ENCODE results near the gene IL15RA.
"Not testable (repeated sequence)": the region's sequence is repeated elsewhere in the genome, so short reads cannot be mapped to it uniquely, and the experiment has no call there.

The IL15RA gene

DNA sequence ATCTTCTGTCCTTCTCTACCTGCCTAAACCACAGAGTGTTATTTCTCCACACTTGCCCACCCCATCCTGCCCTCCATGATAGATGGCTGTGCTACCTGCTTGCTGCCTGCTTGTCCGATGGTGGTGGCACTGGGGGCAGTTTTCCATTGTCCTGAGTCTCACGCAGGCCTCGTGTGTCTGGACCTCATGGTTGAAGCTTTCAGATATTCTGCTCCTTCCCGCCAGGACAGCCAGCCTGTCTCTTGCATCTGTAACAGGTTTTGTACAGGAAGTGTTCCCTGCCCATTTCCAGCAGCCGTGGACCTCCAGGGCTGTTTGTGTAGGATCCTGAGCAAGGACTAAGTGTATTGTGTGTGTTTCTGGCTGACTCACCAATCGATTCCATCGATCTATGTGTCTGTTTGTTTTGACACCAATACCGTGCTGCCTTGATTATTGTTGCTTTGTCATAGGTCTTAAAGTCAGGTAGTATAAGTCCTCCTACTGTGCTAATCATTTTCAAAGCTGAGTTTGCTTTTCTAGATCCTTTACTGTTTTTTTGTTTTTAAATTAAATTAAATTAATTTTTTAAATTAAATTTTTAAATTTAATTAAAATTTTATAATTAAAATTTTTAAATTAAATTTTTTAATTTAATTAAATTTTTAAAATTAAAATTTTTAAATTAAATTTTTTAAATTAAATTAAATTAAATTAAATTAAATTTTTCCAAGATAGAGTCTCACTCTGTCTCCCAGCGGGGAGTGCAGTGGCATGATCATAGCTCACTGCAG is 8.5 kb downstream of the IL15RA start:
- DNase-seq: peak; percentile 10

- peak; percentile 15 for DNase-seq
These were observed 9.2 kb downstream of the IL15RA start for GRCh38 chr10:5968037-5968680.

DNA sequence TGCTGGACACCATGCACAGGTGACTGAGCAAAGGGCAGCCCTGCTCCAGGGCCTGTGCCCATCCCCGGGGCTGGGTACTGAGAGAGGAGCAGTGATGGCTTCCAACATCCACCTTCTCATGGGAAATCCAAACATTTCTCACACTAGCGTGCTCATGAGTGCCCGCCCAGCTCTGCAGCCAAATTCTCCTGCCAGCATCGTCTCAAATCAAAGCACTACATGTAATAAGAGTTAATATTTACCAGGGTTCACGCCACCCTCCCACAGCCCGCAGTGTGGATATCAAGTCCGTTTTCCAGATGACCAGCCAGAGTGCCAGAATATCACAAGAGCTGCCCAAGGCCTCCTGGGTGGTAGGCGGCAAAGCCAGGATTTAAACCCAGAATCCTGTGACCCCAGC is 12.1 kb downstream of the IL15RA start:
- no peak for DNase-seq

GRCh38 chr10:5964736-5965135 is 12.6 kb downstream of the IL15RA start:
- no peak for DNase-seq

DNA sequence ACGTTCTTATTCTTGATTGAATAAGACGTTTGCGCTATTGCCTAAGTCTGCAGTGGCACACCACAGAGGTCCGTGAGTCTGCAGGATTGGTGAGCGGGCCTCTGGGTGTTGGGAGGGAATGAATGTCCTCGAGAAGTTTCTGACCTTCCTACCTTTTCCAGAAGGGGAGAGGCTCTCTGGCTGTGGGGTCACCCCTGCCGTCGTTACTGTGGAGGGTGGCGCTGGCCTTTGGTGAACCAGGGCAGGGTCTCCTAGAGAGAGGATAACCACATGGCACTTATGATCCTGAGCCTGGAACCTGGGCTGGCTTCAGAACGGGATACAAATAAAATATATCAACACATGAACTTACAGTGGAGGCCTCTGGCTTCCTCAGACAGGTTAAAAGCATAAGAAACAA is 13.8 kb downstream of the IL15RA start:
- no peak for DNase-seq

- DNase-seq: no peak
These were observed 14.3 kb downstream of the IL15RA start for GRCh38 chr10:5963071-5963470.

DNA sequence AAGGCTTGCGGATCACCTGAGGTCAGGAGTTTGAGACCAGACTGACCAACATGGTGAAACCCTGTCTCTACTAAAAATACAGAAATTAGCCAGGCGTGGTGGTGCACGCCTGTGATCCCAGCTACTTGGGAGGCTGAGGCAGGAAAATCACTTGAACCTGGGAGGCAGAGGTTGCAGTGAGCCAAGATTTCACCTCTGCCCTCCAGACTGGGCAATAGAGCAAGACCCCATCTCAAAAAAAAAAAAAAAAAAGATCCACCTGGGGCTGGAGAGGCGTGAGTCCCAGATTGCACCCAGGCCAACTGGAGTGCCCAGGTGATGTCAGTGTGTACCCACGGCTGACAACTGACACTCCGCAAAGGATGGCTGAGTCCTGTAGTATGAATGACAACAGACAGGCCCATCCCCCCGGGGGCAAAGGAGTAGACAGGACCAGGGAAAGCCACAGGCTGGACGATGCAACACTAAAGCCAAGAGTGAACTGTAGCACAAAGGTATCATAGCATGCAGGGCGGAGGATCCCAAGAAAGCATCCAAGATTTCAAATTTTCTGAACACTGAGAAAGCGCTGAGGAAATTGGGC is 14.9 kb downstream of the IL15RA start:
- not testable (repeated sequence) for DNase-seq

- DNase-seq: no peak
These were observed 15.8 kb downstream of the IL15RA start for GRCh38 chr10:5961405-5962100.

DNA sequence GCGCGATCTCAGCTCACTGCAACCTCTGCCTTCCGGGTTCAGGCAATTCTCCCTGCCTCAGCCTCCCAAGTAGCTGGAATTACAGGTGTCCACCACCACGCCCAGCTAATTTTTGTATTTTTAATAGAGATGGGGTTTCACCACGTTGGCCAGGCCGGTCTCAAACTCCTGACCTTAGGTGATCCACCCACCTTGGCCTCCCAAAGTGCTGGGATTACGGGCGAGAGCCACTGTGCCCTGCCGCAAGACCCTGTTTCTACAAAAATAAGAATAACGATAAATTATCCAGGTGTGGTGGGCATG is 16.4 kb downstream of the IL15RA start:
- not testable (repeated sequence) for DNase-seq

DNA sequence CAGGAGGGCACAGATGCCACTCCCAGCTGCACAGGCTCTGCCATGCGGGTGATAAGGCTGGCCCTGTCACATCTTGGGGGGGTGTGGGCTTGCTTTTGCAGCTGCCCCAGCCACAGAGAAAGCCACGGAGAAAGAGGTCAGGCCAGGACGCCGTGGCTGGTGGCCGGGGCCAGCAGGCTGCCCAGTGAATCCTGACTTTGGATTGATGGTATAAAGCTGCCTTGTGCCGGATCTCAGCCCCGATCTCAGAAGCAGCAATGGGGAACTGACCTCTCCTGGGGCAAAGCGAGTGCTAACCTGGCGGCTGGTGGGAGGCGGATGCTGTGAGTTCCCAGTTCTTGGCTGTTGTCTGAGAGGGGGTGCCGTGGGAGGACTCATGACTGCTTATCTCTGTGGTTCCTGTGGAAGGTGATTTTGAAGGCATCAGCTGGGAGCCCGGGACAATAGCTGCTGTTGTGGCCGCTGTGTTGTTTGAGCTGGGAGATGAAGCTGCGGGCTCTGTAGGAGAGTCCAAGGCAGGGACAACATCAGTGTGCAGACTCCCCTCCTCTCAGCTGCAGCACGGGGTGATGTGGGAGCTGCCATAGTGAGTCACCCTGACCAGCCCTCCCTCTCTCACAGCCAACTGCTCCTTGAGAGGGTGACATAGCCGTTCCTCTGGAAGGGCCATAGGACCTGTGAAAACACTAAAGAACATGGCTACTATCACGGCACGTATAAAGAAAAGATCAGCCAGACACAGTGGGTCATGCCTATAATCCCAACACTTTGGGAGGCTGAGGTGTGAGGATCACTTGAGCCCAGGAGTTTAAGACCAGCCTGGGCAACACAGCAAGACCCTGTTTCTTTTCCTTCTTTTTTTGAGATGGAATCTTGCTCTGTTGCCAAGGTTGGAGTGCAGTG is 17.0 kb downstream of the IL15RA start:
- DNase-seq: no peak

DNA sequence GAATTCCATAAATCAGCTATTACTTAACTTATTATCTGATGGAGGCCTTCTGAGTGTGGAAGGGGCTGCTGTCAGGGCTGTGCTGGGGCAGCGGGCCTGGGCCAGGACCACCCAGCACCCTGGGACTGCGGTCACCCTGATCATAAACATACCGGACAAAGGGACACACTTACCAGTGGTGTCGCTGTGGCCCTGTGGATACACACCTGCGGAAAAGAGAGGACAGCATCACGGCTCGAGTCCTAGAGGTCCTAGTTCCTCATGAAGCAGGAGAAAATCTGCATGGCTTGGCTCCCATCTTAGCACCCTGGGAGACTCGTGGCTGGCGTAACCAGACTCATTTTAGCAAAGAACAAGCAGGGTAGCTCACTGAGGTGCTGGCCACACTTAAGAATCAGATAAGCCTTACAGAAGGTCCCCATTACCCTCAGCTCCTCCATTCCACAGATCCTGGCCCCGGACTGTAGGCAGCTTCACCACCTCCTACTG is 17.7 kb downstream of the IL15RA start:
- DNase-seq: no peak

GRCh38 chr10:5959142-5959541 is 18.2 kb downstream of the IL15RA start:
- no peak for DNase-seq

DNA sequence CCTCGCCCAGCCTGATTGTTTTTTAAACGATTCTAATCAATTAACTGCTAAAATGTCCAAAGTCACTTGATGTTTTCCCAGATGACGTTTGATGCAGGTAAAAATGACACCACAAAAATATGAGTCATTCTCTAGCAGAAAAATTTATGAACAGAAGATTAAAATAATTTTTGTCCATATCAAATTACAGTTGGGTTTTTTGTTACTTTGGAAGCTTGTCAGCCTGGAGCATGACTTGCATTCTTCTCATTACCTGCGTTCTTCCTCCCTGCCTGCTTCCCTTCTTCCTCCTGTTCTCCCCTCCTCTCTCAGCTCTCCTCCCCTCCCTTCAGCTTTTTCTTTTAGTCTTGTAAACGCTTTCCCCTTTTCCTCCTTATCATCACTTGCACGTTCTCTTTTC is 18.7 kb downstream of the IL15RA start:
- no peak for DNase-seq

GRCh38 chr10:5958077-5958476 is 19.3 kb downstream of the IL15RA start:
- no peak for DNase-seq

DNA sequence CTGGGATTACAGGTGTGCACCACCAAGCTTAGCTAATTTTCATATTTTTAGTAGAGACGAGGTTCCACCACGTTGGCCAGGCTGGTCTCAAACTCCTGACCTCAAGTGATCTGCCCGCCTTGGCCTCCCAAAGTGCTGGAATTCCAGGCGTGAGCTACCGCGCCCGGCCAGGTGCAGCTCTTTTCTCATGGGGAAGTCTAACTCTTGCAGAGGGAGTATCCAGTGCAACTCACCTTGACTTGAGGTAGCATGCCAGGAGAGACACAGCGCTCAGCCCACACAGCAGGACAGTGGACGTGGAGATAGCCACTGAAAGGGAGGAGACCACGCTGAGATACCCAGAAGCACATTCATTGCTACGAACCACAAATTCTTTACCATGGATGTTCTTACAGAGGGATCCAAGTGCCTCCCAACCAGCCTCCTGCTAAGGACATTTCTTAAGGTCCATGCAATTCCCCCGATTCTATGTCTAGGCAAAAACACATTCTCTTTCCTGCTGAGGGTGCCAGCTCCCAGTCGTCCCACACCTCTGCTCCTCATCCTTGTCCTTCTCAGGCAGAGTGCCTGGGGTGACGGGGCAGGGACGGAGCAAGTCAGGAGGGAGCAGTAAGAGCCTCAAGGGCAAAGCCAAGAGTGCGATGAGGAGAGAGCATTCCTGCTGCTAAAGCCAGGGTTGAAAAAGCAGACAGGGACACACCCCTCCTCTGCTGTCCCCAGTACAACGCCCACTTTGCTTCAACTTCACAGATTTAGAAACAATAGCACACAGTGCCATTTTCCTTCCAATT is 21.0 kb downstream of the IL15RA start:
- no peak for DNase-seq

DNA sequence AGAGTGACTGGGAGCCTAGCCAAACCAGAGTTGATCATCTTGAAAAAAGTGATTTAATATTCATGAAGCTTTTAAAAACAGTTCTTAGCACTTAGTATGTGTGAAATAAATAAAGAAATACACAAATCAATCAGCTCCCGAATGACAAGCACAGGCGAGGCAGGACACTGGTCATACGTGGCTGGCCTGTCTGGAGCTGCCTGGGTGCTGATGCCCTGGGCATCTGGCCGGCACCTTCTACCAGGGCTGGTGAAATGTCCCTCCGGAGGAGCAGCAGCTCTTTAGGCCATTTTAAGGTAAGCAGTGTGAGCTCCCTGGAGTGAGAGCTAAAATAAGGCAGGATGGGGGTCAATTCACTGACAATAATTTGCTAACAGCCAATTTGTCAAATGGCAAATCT is 23.7 kb downstream of the IL15RA start:
- DNase-seq: no peak

GRCh38 chr10:5952731-5953385 is 24.5 kb downstream of the IL15RA start:
- DNase-seq: no peak

- DNase-seq: no peak
These were observed 25.5 kb downstream of the IL15RA start for GRCh38 chr10:5951721-5952407.

GRCh38 chr10:5951167-5951711 is 26.1 kb downstream of the IL15RA start:
- no peak for DNase-seq

Measured in stimulated activated CD8-positive, alpha-beta memory T cell treated with anti-CD3 and anti-CD28 coated beads, Interleukin-4, amount 100 ng/mL, for 48 hours (primary cell).